ENCODE results near the gene AGBL4. TPM values are rescaled to one million over a fixed set of nuclear protein-coding genes. Genes with fewer than 3 reads are reported as not detected.

The AGBL4 gene
- total and polyA plus RNA-seq, 2 of the 13 experiments (the other 11 are each of a cell fraction or from before 2014, with no cell fraction given) = not detected

- Histone ChIP-seq H3K27ac (ENCODE audit: extremely low read length, insufficient read depth, low read length) (no peak overlapping the region), H3K36me3 (replicated peaks in 1 of 2; ENCODE audit: control insufficient read depth in 1 of 2, insufficient read depth in 2 of 2, low read length in 2 of 2) (no peaks in the 10 kb centered on the region), H3K27me3 (ENCODE audit: control insufficient read depth in 1 of 2, insufficient read depth in 2 of 2, low read length in 2 of 2) (no peaks in the 10 kb centered on the region), H3K79me2 (ENCODE audit: insufficient read depth, low read length) (no peaks in the 10 kb centered on the region), H2AFZ (ENCODE audit: low read length) (no peak overlapping the region), H3K4me1 (ENCODE audit: insufficient read depth, low read length) (no peaks in the 10 kb centered on the region), H3K4me2 (ENCODE audit: low read depth, low read length) (no peak overlapping the region), H3K9me3 (ENCODE audit: low read length) (peaks cover 83% of the 10 kb centered on the region), H4K20me1 (ENCODE audit: insufficient read depth, low read length) (no peaks in the 10 kb centered on the region), H3K4me3 (replicated peaks in 1 of 3; ENCODE audit: insufficient read depth in 1 of 3, low read depth in 2 of 3, low read length in 3 of 3) (no peak overlapping the region), H3K9ac (ENCODE audit: insufficient read depth, low read depth, low read length) (no peak overlapping the region)
- ATAC-seq = no peak
- BruUV-seq (replicated peaks) = no TSS peak
- in situ Hi-C loops (cut with HindIII; ENCODE audit: extremely low pct_ligation_motif_present, low pct_unique_long_range_greater_than_20kb) = no loop called here
- 0% methylated on average over 1 of the region's 1 CpG for WGBS (ENCODE audit: low lambda C conversion rate)
- POLR2A ChIA-PET = no interaction called here
- no peak for DNase-seq (ENCODE audit: low spot score)
- intact Hi-C loops (cut with micrococcal nuclease; ENCODE audit: unreplicated experiment) = no loop called here
- FAIRE-seq = no peak
- no peak for TF ChIP-seq ZNF451 (CRISPR knock-in tag; IDR thresholded peaks at IDR 0.05)
- TF ChIP-seq MAFK (conservative IDR thresholded peaks at IDR 0.05 in 1 of 2, IDR thresholded peaks at IDR 0.05 in 1 of 2; ENCODE audit: low read length in 2 of 2) = peak in 1 of 2 experiments; percentile 22; a peak in 1 of 4 replicates
- CTCF ChIA-PET (ENCODE audit: low intra/inter-chr PET ratio, low total read pairs) = no interaction called here
These were observed 794.2 kb downstream of the AGBL4 start for GRCh38 chr1:49229555-49229954.

GRCh38 chr1:49226758-49227157 lies 797.0 kb downstream of the AGBL4 start:
- intact Hi-C loops (cut with micrococcal nuclease; ENCODE audit: unreplicated experiment) = no loop called here
- Histone ChIP-seq H3K36me3 (replicated peaks in 1 of 2; ENCODE audit: control insufficient read depth in 1 of 2, insufficient read depth in 2 of 2, low read length in 2 of 2) (no peaks in the 10 kb centered on the region), H3K9ac (ENCODE audit: insufficient read depth, low read depth, low read length) (no peak overlapping the region), H3K4me3 (replicated peaks in 1 of 3; ENCODE audit: insufficient read depth in 1 of 3, low read depth in 2 of 3, low read length in 3 of 3) (no peak overlapping the region), H2AFZ (ENCODE audit: low read length) (no peak overlapping the region), H3K9me3 (ENCODE audit: low read length) (peaks cover 83% of the 10 kb centered on the region), H3K4me2 (ENCODE audit: low read depth, low read length) (no peak overlapping the region), H3K27ac (ENCODE audit: extremely low read length, insufficient read depth, low read length) (no peak overlapping the region), H4K20me1 (ENCODE audit: insufficient read depth, low read length) (no peaks in the 10 kb centered on the region), H3K27me3 (ENCODE audit: control insufficient read depth in 1 of 2, insufficient read depth in 2 of 2, low read length in 2 of 2) (no peaks in the 10 kb centered on the region), H3K4me1 (ENCODE audit: insufficient read depth, low read length) (no peaks in the 10 kb centered on the region), H3K79me2 (ENCODE audit: insufficient read depth, low read length) (no peaks in the 10 kb centered on the region)
- no TSS peak for BruUV-seq (replicated peaks)
- POLR2A ChIA-PET = no interaction called here
- WGBS (ENCODE audit: low lambda C conversion rate) = 8% methylated on average over 1 of the region's 1 CpG
- ATAC-seq (no peak), FAIRE-seq (no peak), DNase-seq (ENCODE audit: low spot score) (no peak)
- CTCF ChIA-PET (ENCODE audit: low intra/inter-chr PET ratio, low total read pairs) = no interaction called here
- TF ChIP-seq TBX2 (CRISPR knock-in tag; IDR thresholded peaks at IDR 0.05; ENCODE audit: borderline replicate concordance) (no peak), SP1 (IDR thresholded peaks at IDR 0.05) (no peak), SP1 (CRISPR knock-in tag; IDR thresholded peaks at IDR 0.05) (no peak), IKZF4 (CRISPR knock-in tag; IDR thresholded peaks at IDR 0.05; ENCODE audit: borderline replicate concordance, low read depth, not compliant biosample characterization) (no peak), ETV6 (CRISPR knock-in tag; conservative IDR thresholded peaks at IDR 0.05) (no peak)
- in situ Hi-C loops (cut with HindIII; ENCODE audit: extremely low pct_ligation_motif_present, low pct_unique_long_range_greater_than_20kb) = no loop called here
